Measurements from ENCODE around the gene DGKB. TPM values are rescaled to one million over a fixed set of nuclear protein-coding genes. Genes with fewer than 3 reads are reported as not detected.
"Not testable (repeated sequence)": the region's sequence is repeated elsewhere in the genome, so short reads cannot be mapped to it uniquely, and the experiment has no call there.

Gene DGKB
- total RNA-seq, 1 experiment from 2014 or later: 0.02 TPM

GRCh38 chr7:14495633-14496032 is 406.9 kb downstream of the DGKB start:
- DNase-seq (ENCODE audit: extremely low read depth, low read depth): no peak

- no peak for DNase-seq (ENCODE audit: extremely low read depth, low read depth)
These were observed 414.7 kb downstream of the DGKB start for GRCh38 chr7:14487701-14488395.

- DNase-seq (ENCODE audit: extremely low read depth, low read depth): no peak
These were observed 418.9 kb downstream of the DGKB start for GRCh38 chr7:14483663-14484062.

- DNase-seq (ENCODE audit: extremely low read depth, low read depth): no peak
These were observed 422.3 kb downstream of the DGKB start for GRCh38 chr7:14480281-14480680.

- DNase-seq (ENCODE audit: extremely low read depth, low read depth): no peak
These were observed 423.6 kb downstream of the DGKB start for GRCh38 chr7:14478834-14479510.

GRCh38 chr7:14461716-14462115 is 440.8 kb downstream of the DGKB start:
- DNase-seq (ENCODE audit: extremely low read depth, low read depth): not testable (repeated sequence)

GRCh38 chr7:14458846-14459245 is 443.7 kb downstream of the DGKB start:
- DNase-seq (ENCODE audit: extremely low read depth, low read depth): not testable (repeated sequence)

GRCh38 chr7:14457568-14458453 is 444.7 kb downstream of the DGKB start:
- DNase-seq (ENCODE audit: extremely low read depth, low read depth): peak; percentile 83

GRCh38 chr7:14449291-14449690 is 453.3 kb downstream of the DGKB start:
- DNase-seq (ENCODE audit: extremely low read depth, low read depth): no peak

GRCh38 chr7:14446829-14447228 is 455.7 kb downstream of the DGKB start:
- DNase-seq (ENCODE audit: extremely low read depth, low read depth): no peak

GRCh38 chr7:14446219-14446618 is 456.3 kb downstream of the DGKB start:
- DNase-seq (ENCODE audit: extremely low read depth, low read depth): no peak

GRCh38 chr7:14438366-14438765 is 464.2 kb downstream of the DGKB start:
- no peak for DNase-seq (ENCODE audit: extremely low read depth, low read depth)

GRCh38 chr7:14436878-14437277 is 465.7 kb downstream of the DGKB start:
- DNase-seq (ENCODE audit: extremely low read depth, low read depth): no peak

- DNase-seq (ENCODE audit: extremely low read depth, low read depth): no peak
These were observed 469.6 kb downstream of the DGKB start for GRCh38 chr7:14432924-14433323.

GRCh38 chr7:14430926-14431325 is 471.6 kb downstream of the DGKB start:
- DNase-seq (ENCODE audit: extremely low read depth, low read depth): no peak

GRCh38 chr7:14425559-14425958 is 477.0 kb downstream of the DGKB start:
- DNase-seq (ENCODE audit: extremely low read depth, low read depth): no peak

GRCh38 chr7:14424675-14425074 is 477.9 kb downstream of the DGKB start:
- DNase-seq (ENCODE audit: extremely low read depth, low read depth): no peak

GRCh38 chr7:14420768-14421167 is 481.8 kb downstream of the DGKB start:
- peak; percentile 62 for DNase-seq (ENCODE audit: extremely low read depth, low read depth)

GRCh38 chr7:14419531-14419930 is 483.0 kb downstream of the DGKB start:
- peak; percentile 56 for DNase-seq (ENCODE audit: extremely low read depth, low read depth)

GRCh38 chr7:14418633-14419032 is 483.9 kb downstream of the DGKB start:
- DNase-seq (ENCODE audit: extremely low read depth, low read depth): no peak

- DNase-seq (ENCODE audit: extremely low read depth, low read depth): peak; percentile 65
These were observed 488.1 kb downstream of the DGKB start for GRCh38 chr7:14414274-14414986.

All from NCI-H460 (cell line).